Fibroblast of lung (primary cell): ENCODE results near the gene ICA1.

ENCODE experiments used
- EZH2 ChIP-seq: IDR thresholded peaks from 2 replicates; pipeline ENCODE4 v1.5.1; 2012; ENCODE audit warnings: low read length, control low read depth, mild to moderate bottlenecking; ENCODE audit errors: missing control alignments
- TF ChIP-seq, protein P1 (sequence below), 2 donors: IDR thresholded peaks in 1 of 2; conservative IDR thresholded peaks in 1 of 2; 1 replicate in 1 of 2; 2 replicates in 1 of 2; pipeline ENCODE4 v1.5.1; 2011 to 2012; ENCODE audit warnings: low read length in 2 of 2, control low read depth in 1 of 2, inconsistent platforms in 1 of 2, low read depth in 1 of 2, mild to moderate bottlenecking in 1 of 2

DNA sequence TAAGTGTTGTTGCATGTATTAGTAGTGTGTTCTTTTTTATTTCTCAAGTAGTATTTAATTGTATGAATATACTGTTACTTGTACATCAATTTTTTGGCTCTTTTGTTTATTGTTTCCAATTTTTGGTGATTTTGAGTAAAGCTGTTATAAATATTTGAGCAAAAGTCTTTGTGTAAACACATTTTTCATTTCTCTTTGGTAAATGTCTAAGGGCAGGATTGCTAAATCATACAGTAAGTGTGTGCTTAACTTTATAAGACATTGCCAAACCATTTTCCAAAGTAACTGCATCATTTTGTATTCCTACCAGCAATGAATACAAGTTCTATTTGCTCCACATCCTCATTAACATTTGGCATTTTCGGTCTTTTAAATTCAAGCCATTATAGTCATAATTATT lies 92.8 kb downstream of the ICA1 start:
- TF ChIP-seq, protein P1, sequence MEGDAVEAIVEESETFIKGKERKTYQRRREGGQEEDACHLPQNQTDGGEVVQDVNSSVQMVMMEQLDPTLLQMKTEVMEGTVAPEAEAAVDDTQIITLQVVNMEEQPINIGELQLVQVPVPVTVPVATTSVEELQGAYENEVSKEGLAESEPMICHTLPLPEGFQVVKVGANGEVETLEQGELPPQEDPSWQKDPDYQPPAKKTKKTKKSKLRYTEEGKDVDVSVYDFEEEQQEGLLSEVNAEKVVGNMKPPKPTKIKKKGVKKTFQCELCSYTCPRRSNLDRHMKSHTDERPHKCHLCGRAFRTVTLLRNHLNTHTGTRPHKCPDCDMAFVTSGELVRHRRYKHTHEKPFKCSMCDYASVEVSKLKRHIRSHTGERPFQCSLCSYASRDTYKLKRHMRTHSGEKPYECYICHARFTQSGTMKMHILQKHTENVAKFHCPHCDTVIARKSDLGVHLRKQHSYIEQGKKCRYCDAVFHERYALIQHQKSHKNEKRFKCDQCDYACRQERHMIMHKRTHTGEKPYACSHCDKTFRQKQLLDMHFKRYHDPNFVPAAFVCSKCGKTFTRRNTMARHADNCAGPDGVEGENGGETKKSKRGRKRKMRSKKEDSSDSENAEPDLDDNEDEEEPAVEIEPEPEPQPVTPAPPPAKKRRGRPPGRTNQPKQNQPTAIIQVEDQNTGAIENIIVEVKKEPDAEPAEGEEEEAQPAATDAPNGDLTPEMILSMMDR (conservative IDR thresholded peaks at IDR 0.05 in 1 of 2, IDR thresholded peaks at IDR 0.05 in 1 of 2; ENCODE audit: low read depth in 1 of 2, low read length in 2 of 2): no peak
- no peak for TF ChIP-seq EZH2
